ENCODE measurements around the gene PBXIP1.

Gene PBXIP1

GRCh38 chr1:154972517-154973343 is 16.8 kb upstream of the PBXIP1 start:
- peak; percentile 99 for DNase-seq

DNA sequence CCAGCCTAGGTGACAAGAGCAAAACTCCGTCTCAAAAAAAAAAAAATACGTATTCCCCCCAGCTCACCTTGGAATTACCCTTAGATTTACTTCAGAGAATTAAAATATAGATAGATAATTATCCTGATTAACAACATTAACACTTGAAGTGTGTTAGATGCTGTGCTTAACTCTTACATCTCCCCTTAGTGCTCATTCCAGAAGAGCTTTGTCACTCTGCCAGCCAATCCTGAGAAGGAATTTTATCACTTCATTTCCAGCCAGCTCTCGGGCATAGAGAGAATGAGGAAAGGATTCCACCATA is 16.3 kb upstream of the PBXIP1 start:
- no peak for DNase-seq

GRCh38 chr1:154971341-154971998 is 15.6 kb upstream of the PBXIP1 start:
- DNase-seq, result no peak

GRCh38 chr1:154970631-154971340 is 14.9 kb upstream of the PBXIP1 start, which contains the start of gene SHC1:
Gene SHC1 (minus strand): TSS chr1:154970747. CDS start chr1:154970526, 221 bp downstream.
- DNase-seq, result peak; percentile 97

GRCh38 chr1:154969860-154970452 is 14.1 kb upstream of the PBXIP1 start:
- no peak for DNase-seq

GRCh38 chr1:154969246-154969645 is 13.3 kb upstream of the PBXIP1 start:
- no peak for DNase-seq

- DNase-seq, result no peak
Observed at GRCh38 chr1:154968731-154969130, 12.8 kb upstream of the PBXIP1 start.

DNA sequence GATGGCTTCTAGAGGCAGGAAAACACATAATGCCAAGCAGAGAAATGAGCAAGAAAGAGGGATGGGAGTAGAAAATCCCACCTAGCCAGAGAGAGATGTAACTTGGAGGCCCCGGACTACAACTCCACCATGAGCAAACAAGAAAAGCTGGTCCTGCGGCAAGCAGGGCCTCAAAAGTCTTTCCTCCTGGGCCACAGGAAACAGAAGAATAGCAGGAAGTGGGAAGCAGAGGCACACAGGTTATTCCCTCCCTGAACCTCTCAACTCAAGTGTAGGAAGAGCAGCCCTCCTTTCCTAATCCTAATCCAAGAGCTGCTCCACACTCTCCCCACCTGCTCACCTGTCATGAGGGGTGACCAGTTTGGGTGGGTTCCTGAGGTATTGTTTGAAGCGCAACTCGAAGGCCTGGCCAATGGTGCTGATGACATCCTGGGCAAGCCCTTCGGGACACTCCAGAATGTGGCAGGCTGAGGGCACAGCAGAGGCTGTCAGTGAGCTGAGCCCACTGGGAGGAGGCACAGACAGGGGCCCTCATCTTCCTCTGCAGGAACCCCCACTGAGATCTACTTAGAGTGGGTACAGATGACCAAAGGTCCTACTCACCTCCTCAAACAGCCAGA is 11.5 kb upstream of the PBXIP1 start:
- DNase-seq, result no peak

- DNase-seq, result no peak
Observed at GRCh38 chr1:154966111-154966510, 10.2 kb upstream of the PBXIP1 start.

- no peak for DNase-seq
Observed at GRCh38 chr1:154964359-154964758, 8.5 kb upstream of the PBXIP1 start.

- no peak for DNase-seq
Observed at GRCh38 chr1:154963643-154964042, 7.7 kb upstream of the PBXIP1 start.

DNA sequence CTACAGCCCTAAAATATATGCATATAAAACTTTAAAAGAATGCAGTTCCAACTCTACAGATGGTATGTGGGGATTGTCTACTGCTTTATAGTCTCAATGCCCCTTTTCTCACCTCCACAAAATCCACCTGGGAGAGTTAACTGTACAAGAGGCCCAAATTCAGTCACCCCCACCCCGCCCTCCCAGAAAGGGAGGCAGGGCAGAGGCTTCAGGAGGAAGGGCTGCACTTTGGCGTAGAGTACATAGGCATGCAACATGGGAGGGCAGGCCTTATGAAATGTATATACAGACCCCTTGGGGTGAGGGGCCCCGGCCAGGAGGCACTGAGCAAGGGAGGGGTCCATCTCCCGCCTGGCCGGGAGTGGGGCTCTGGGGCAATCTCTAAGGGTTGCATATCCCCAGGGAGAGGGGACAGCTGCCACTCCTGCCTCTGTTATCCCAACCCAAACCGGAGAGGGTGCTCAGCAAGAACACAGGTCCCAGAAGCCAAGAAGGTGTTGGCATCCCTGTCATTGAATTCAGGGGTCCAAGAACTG is 7.0 kb upstream of the PBXIP1 start:
- DNase-seq, result no peak

DNA sequence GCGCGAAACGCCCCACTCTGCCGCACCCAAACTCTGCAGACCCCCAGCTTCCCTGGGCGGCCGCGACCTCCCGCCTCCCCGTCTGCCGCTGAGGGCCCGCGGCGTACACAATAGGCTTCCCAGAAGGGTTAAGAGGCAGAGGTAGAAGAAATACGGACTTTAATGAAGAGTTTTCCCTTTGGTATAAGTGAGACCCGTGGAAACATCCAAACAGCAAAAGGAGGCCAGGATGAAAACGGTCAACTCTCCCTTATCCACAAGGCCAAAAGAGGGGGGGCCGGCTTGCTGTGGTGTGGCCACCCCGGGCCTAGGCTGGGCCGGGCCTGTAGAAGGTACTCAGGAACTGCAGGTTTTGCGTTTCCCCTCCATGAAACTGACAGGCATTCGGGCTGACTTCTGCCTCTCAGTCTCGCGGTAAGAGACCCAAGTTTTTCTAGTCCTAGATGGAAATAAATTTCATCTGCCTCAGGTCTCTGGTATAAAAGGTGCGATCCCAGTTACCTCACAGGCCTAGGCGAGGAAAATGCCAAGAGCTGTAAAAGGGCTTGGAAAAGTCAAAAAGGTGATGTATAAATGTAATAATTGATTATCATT is 6.4 kb upstream of the PBXIP1 start:
- DNase-seq, result no peak

GRCh38 chr1:154961207-154962155 is 5.6 kb upstream of the PBXIP1 start, which contains the start of gene PYGO2:
Gene PYGO2 (minus strand): TSS chr1:154961782. CDS start chr1:154961576, 206 bp downstream.
- peak; percentile 81 for DNase-seq

- DNase-seq, result no peak
Observed at GRCh38 chr1:154960446-154961136, 4.7 kb upstream of the PBXIP1 start.

DNA sequence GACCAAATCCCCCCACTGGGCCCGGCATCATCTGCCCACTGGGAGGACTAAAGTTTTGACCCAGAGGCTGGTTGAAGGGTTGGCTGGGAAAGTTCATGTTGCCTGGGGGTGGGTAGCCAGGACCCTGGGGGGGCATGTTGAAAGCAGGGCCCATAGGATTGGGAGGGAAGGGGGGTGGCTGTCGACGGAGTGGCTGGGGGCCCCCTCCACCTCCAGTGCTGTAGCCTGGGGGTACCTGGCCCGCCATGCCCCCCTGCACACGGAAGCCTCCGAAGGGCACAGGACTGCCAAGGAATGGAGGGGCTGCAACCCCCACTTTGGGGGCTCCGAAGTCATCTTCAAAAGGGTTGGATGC is 3.5 kb upstream of the PBXIP1 start:
- no peak for DNase-seq

DNA sequence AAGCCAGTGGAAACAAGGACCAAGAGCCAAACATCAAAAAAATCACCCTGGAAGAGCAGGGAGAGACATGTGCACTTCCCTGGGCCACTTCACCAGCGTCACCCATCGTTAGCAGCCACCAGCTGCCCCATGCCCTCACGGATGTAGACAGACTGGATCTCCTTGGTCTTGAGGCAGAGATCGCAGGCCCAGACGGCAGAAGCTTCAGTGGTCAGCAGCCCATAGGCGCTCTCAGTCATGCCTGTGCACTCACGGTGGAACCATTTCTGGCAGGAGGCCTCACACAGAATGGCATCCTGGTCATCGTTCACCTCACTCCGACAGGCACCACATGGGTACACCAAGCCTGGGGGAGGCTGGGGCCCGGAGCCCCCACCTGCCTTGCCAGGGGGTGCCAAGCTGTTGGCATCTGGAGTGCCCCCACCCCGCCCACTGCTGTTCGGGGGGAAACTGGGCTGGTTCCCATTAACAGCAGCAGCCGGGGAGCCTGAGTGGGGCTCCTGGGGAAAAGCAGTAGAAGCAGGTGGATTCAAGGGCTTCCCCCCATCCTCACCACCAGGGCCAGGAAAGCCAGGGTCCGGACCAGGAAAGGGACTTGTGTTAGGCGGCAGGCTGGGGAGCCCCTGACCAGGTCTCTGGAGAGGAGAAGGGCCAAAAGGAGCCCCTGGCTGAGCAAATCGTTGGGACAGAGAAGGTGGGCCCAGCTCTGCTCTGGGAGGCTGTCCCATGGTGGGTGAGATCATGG is 3.0 kb upstream of the PBXIP1 start:
- no peak for DNase-seq

DNA sequence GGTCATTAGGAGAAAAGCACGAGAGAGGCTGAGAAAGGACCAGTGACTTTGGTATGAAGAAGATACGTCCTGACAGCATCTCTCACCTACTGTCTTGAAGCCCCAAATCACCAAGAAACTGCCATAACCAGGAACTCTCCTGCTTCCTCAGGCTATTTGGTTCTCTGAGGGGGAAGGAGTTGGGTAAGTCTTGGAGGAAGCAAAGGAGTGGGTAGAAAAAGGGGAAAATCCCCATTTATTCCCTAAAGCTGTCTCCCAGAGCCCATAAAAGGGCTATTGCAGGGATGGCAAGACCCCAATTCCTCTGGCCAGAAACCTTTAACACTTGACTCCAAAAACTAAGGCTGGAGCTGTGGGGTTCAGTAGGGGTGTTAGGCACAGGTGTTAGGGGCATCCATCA is 2.1 kb upstream of the PBXIP1 start:
- DNase-seq, result no peak

GRCh38 chr1:154957091-154957657 is 1.3 kb upstream of the PBXIP1 start:
- DNase-seq, result no peak

Data from fibroblast of skin of right biceps (primary cell).